Endothelial cell of umbilical vein (primary cell): ENCODE data around the gene CEACAM3.

Experiments
- EZH2 ChIP-seq: IDR thresholded peaks from 2 replicates; pipeline ENCODE4 v1.6.1; 2012; ENCODE audit warnings: borderline replicate concordance, low read depth, mild to moderate bottlenecking, moderate library complexity, low read length, inconsistent platforms; ENCODE audit not compliant: severe bottlenecking
- JUN ChIP-seq: IDR thresholded peaks from 2 replicates; pipeline ENCODE4 v1.6.1; 2011; ENCODE audit warnings: borderline replicate concordance, low read depth; ENCODE audit not compliant: insufficient read length, insufficient read depth
- MAX ChIP-seq: IDR thresholded peaks from 2 replicates; pipeline ENCODE4 v1.6.1; 2011; ENCODE audit not compliant: insufficient read depth, insufficient read length
- MYC ChIP-seq: IDR thresholded peaks from one replicate; pipeline ENCODE4 v1.6.1; 2011; ENCODE audit warnings: mild to moderate bottlenecking, low read depth, low read length
- POLR2A ChIP-seq: IDR thresholded peaks from 2 replicates; pipeline ENCODE4 v1.6.1; 2012; ENCODE audit warnings: low read depth, mild to moderate bottlenecking, control low read depth, low read length
- POLR2AphosphoS5 ChIP-seq: IDR thresholded peaks from 2 replicates; pipeline ENCODE4 v1.6.1; 2012; ENCODE audit warnings: low read depth, mild to moderate bottlenecking, control low read depth, low read length, moderate library complexity; ENCODE audit not compliant: insufficient read depth
- TF ChIP-seq, protein P1 (sequence below), 2 donors: IDR thresholded peaks; 1 replicate in 1 of 2; 2 replicates in 1 of 2; pipeline ENCODE4 v1.5.1; 2011; ENCODE audit warnings: low read length in 2 of 2, mild to moderate bottlenecking in 2 of 2, moderate library complexity in 2 of 2, control low read depth in 1 of 2, inconsistent platforms in 1 of 2, low read depth in 1 of 2; ENCODE audit not compliant: insufficient read depth in 1 of 2; ENCODE audit errors: extremely low read depth in 1 of 2

GRCh38 chr19:41853344-41853743 lies 57.0 kb downstream of the CEACAM3 start:
- no peak for TF ChIP-seq POLR2A
- TF ChIP-seq POLR2AphosphoS5: no peak
- no peak for TF ChIP-seq EZH2
- TF ChIP-seq, protein P1, sequence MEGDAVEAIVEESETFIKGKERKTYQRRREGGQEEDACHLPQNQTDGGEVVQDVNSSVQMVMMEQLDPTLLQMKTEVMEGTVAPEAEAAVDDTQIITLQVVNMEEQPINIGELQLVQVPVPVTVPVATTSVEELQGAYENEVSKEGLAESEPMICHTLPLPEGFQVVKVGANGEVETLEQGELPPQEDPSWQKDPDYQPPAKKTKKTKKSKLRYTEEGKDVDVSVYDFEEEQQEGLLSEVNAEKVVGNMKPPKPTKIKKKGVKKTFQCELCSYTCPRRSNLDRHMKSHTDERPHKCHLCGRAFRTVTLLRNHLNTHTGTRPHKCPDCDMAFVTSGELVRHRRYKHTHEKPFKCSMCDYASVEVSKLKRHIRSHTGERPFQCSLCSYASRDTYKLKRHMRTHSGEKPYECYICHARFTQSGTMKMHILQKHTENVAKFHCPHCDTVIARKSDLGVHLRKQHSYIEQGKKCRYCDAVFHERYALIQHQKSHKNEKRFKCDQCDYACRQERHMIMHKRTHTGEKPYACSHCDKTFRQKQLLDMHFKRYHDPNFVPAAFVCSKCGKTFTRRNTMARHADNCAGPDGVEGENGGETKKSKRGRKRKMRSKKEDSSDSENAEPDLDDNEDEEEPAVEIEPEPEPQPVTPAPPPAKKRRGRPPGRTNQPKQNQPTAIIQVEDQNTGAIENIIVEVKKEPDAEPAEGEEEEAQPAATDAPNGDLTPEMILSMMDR (IDR thresholded peaks at IDR 0.05; ENCODE audit: extremely low read depth in 1 of 2, insufficient read depth in 1 of 2, low read depth in 1 of 2, low read length in 2 of 2): no peak
- no peak for TF ChIP-seq MAX
- TF ChIP-seq JUN: no peak
- TF ChIP-seq MYC: no peak
